Islet precursor cell (in vitro differentiated cells): ENCODE results near the gene EMILIN2.
"Not testable (repeated sequence)": the region's sequence is repeated elsewhere in the genome, so short reads cannot be mapped to it uniquely, and the experiment has no call there.

Experiments
- DNase-seq: peaks from one replicate; pipeline ENCODE4 v3.0.0-alpha.2; 2018

EMILIN2 gene

GRCh38 chr18:2847317-2848246 is 776 bp downstream of the EMILIN2 start:
- peak; percentile 73 for DNase-seq

GRCh38 chr18:2848247-2849246 is 1.7 kb downstream of the EMILIN2 start:
- no peak for DNase-seq

- no peak for DNase-seq
Observed at GRCh38 chr18:2850816-2851215, 4.0 kb downstream of the EMILIN2 start.

GRCh38 chr18:2851771-2852170 is 5.0 kb downstream of the EMILIN2 start:
- no peak for DNase-seq

GRCh38 chr18:2852460-2852859 is 5.7 kb downstream of the EMILIN2 start:
- DNase-seq = not testable (repeated sequence)

- no peak for DNase-seq
Observed at GRCh38 chr18:2853173-2853925, 6.5 kb downstream of the EMILIN2 start.

GRCh38 chr18:2853926-2854664 is 7.3 kb downstream of the EMILIN2 start:
- DNase-seq = peak; percentile 64

GRCh38 chr18:2854875-2855274 is 8.1 kb downstream of the EMILIN2 start:
- DNase-seq = no peak

GRCh38 chr18:2855560-2856350 is 8.9 kb downstream of the EMILIN2 start:
- peak; percentile 87 for DNase-seq

GRCh38 chr18:2856547-2857170 is 9.9 kb downstream of the EMILIN2 start:
- no peak for DNase-seq

GRCh38 chr18:2857491-2858131 is 10.8 kb downstream of the EMILIN2 start:
- DNase-seq = peak; percentile 90

GRCh38 chr18:2860397-2860796 is 13.6 kb downstream of the EMILIN2 start:
- not testable (repeated sequence) for DNase-seq

- not testable (repeated sequence) for DNase-seq
Observed at GRCh38 chr18:2863997-2864396, 17.2 kb downstream of the EMILIN2 start.

GRCh38 chr18:2866465-2866864 is 19.7 kb downstream of the EMILIN2 start:
- DNase-seq = not testable (repeated sequence)

- no peak for DNase-seq
Observed at GRCh38 chr18:2869207-2869606, 22.4 kb downstream of the EMILIN2 start.

- peak; percentile 31 for DNase-seq
Observed at GRCh38 chr18:2871111-2871720, 24.4 kb downstream of the EMILIN2 start.

- peak; percentile 3 for DNase-seq
Observed at GRCh38 chr18:2872095-2872494, 25.3 kb downstream of the EMILIN2 start.

GRCh38 chr18:2874765-2875164 is 28.0 kb downstream of the EMILIN2 start:
- no peak for DNase-seq

- DNase-seq = peak; percentile 38
Observed at GRCh38 chr18:2878656-2879330, 32.0 kb downstream of the EMILIN2 start.
